Common myeloid progenitor, CD34-positive (primary cell): ENCODE results near the gene SLC17A2.

Source experiments
- CTCF ChIA-PET: fragments of 350-600 bp; sonication (Branson Sonifier 250); formaldehyde crosslinking; loops from one replicate; lab custom pipeline; 2021; ENCODE audit warnings: antibody characterized with exemption; lab: Charles Lee
- POLR2A ChIA-PET: fragments of 350-600 bp; sonication (Branson Sonifier 250); formaldehyde crosslinking; loops from one replicate; lab custom pipeline; 2021; ENCODE audit warnings: antibody characterized with exemption; lab: Charles Lee
- DNase-seq, 3 donors: peaks; one replicate each; pipeline versions ENCODE4 v3.0.0 to v3.0.0-alpha.2; 2013
- H3K27ac ChIP-seq, 2 experiments: 1 replicate in 1 of 2; 2 replicates in 1 of 2; pipeline ENCODE4 v1.7.0; 2013; ENCODE audit warnings: inconsistent platforms in 2 of 2, low read length in 2 of 2, mild to moderate bottlenecking in 2 of 2, low read depth in 1 of 2, moderate library complexity in 1 of 2; ENCODE audit not compliant: severe bottlenecking in 2 of 2, insufficient read depth in 1 of 2, poor library complexity in 1 of 2
- H3K27me3 ChIP-seq, 5 experiments: replicated peaks in 2 of 5; 1 replicate in 3 of 5; 2 replicates in 2 of 5; pipeline versions ENCODE4 v1.6.1 to v1.7.0; 2013; ENCODE audit warnings: low read length in 4 of 5, mild to moderate bottlenecking in 2 of 5, moderate library complexity in 2 of 5, inconsistent platforms in 1 of 5; ENCODE audit not compliant: insufficient read depth in 5 of 5, control insufficient read depth in 4 of 5
- H3K36me3 ChIP-seq, 4 experiments: 1 replicate in 2 of 4; 2 replicates in 2 of 4; pipeline versions ENCODE4 v1.6.1 to v1.7.0; 2013; ENCODE audit warnings: low read length in 3 of 4, control low read depth in 1 of 4, mild to moderate bottlenecking in 1 of 4; ENCODE audit not compliant: control insufficient read depth in 4 of 4, insufficient read depth in 4 of 4
- H3K4me1 ChIP-seq, 4 experiments: 1 replicate in 3 of 4; 2 replicates in 1 of 4; pipeline versions ENCODE4 v1.6.1 to v1.7.1; 2013; ENCODE audit warnings: low read length in 3 of 4, mild to moderate bottlenecking in 3 of 4, control low read depth in 1 of 4, inconsistent platforms in 1 of 4, moderate library complexity in 1 of 4; ENCODE audit not compliant: control insufficient read depth in 4 of 4, insufficient read depth in 4 of 4; ENCODE audit errors: control extremely low read depth in 1 of 4
- H3K4me3 ChIP-seq, 7 experiments: 1 replicate in 4 of 7; 2 replicates in 3 of 7; pipeline versions ENCODE4 v1.5.1 to v1.7.0; 2013; ENCODE audit warnings: mild to moderate bottlenecking in 7 of 7, low read length in 6 of 7, moderate library complexity in 6 of 7, inconsistent platforms in 2 of 7, low read depth in 2 of 7, control low read depth in 1 of 7; ENCODE audit not compliant: insufficient read depth in 4 of 7, control insufficient read depth in 1 of 7; ENCODE audit errors: extremely low read depth in 1 of 7
- H3K9me3 ChIP-seq, 5 experiments: 1 replicate in 4 of 5; 2 replicates in 1 of 5; pipeline versions ENCODE4 v1.6.1 to v1.7.1; 2013; ENCODE audit warnings: low read length in 4 of 5, mild to moderate bottlenecking in 2 of 5, inconsistent platforms in 1 of 5, low read depth in 1 of 5, moderate library complexity in 1 of 5; ENCODE audit not compliant: control insufficient read depth in 4 of 5, insufficient read depth in 2 of 5; ENCODE audit errors: control extremely low read depth in 1 of 5
- WGBS: methylation state at CpG from one replicate; pipeline ENCODE4 v1.1.5; 2013; ENCODE audit not compliant: insufficient coverage; 5-methylcytosine and 5-hydroxymethylcytosine counted together

Gene SLC17A2

DNA sequence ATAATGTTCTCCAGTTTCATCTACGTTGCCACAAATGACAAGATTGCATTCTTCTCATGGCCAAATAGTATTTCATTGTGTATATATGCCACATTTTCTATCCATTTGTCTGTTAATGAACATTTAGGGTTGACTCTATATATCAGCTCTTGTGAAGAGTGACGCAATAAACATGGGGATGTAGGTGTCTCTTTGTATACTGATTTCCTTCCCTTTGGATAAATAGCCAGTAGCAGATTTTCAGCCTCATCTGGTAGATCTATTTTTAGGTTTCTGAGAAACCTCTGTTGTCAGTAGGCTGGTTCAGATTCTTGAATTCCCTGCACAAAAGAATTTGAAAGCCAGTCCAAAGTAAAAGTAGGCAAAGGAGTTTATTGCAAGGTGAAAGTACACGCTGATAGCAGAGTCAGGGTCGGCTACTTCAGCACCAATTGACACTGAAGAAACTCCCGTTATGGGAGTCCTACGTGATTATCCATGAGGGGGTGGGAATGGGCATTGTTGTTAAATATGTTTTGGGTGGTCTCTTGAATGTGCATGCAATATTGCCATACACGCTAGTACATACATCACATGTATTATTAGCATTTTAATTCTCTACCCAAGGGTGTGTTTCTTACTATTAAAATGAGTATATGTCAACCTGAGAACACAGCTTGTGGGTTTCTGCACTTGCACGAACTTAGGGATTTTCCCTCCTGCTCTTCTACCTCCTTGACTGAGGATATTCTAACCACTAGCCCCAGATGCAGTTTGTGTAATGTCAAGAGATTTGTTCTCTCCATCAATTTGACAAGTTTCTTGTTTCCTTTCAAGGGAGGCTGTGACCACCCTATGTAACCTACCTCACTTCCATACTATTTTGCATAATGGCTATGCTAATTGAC, 14.4 kb upstream of the SLC17A2 start:
- ChIA-PET CTCF (interaction anchor here (0.7 to 1.9 kb wide), 8 partner anchors 14 to 666 kb away, joined by 3 to 12 read pairs (median 4); partner anchors contain the start of genes CARMIL1 and SLC17A2), POLR2A (no interaction called here)
- no CpG with 5 or more reads among the region's 8 CpGs for WGBS
- Histone ChIP-seq H3K36me3 (no peaks in the 10 kb centered on the region), H3K27me3 (no peaks in the 10 kb centered on the region), H3K9me3 (no peaks in the 10 kb centered on the region), H3K4me1 (peaks cover 0 to 7% (median 1%) of the 10 kb centered on the region in 4 experiments), H3K27ac (no peak overlapping the region), H3K4me3 (no peak overlapping the region)
- DNase-seq: peak in 1 of 3 donors; percentile 5

DNA sequence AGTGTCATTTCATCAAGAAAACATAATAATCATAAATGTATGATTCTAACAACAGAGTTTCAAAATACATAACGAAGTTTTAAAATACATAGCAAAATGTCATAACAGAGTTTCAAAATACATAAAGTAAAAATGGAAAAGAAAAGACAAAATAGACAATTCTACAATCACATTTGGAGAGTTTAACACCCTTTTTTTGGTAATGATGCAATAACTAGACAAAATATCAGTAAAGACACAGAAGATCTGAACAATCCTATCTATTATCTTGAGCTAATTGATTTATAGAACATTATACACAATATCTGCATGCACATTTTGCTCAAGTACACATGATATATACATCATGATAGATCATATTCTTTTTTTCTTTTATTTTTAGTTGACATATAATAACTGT, 13.4 kb upstream of the SLC17A2 start:
- Histone ChIP-seq H3K9me3 (no peaks in the 10 kb centered on the region), H3K27me3 (no peaks in the 10 kb centered on the region), H3K27ac (no peak overlapping the region), H3K36me3 (no peaks in the 10 kb centered on the region), H3K4me1 (peaks cover 0 to 7% (median 1%) of the 10 kb centered on the region in 4 experiments), H3K4me3 (no peak overlapping the region)
- WGBS: no CpG with 5 or more reads among the region's 1 CpG
- POLR2A ChIA-PET: no interaction called here
- no peak for DNase-seq
- CTCF ChIA-PET: interaction anchor here (0.9 to 1.9 kb wide), 7 partner anchors 13 to 665 kb away, joined by 3 to 12 read pairs (median 5); partner anchors contain the start of genes CARMIL1 and SLC17A2

DNA sequence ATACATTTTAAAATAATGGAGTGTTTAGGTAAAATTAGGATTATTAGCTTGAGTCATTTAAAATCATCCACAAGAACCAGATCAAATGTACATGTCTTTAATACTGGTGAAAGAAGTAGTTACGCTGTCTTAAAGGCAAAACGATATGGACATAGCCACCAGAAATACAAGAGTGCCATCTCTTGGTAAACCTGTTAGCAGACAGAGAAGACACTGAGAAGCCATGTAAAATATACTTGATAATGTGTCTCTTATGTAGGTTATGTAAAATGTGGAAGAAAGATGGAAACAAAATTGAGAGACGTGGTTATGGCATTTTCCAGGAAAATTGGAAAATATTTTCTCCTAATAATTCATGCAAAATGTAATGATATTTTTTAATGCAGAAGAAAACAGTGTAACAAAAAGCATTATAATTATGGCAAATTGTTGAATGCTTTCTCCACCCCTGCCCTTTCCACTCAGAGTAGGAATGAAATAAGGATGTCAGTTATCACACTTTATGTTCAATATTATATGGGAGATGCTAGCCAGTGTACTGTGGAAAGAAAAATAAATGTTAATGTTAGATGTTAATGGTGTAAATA, 12.2 kb upstream of the SLC17A2 start:
- 20% methylated on average over 2 of the region's 3 CpGs for WGBS
- ChIA-PET POLR2A (no interaction called here), CTCF (interaction anchor here (0.7 to 2.7 kb wide), 3 partner anchors 15 to 154 kb away, joined by 3 to 16 read pairs (median 5); no protein-coding TSS in a partner anchor)
- Histone ChIP-seq H3K4me1 (peaks cover 0 to 7% (median 1%) of the 10 kb centered on the region in 4 experiments), H3K27ac (no peak overlapping the region), H3K36me3 (no peaks in the 10 kb centered on the region), H3K9me3 (no peaks in the 10 kb centered on the region), H3K27me3 (no peaks in the 10 kb centered on the region), H3K4me3 (no peak overlapping the region)
- DNase-seq: peak; percentile 69 to 80 (median 76)

DNA sequence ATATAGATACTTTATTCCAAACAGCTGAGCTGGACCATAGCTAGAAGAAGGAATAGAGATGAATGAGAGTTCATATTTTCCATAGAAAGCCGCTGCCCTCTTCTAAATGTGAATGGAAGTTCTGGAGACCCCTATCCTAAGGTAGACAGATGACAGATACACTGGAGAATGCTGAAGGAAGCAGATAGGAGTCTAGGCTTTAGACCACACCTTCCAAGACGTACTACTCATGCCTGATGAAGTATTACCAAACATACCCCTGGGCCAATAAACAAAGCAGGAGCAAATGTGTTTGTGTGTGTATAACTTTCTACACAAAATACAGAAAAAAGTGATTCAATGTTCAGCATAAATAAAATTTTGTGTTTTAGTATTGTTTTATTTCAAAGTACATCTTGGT, 9.1 kb upstream of the SLC17A2 start:
- no peak overlapping the region for H3K4me3 ChIP-seq
- H3K9me3 ChIP-seq: no peaks in the 10 kb centered on the region
- H3K36me3 ChIP-seq: no peaks in the 10 kb centered on the region
- no peak overlapping the region for H3K27ac ChIP-seq
- no peaks in the 10 kb centered on the region for H3K27me3 ChIP-seq
- POLR2A ChIA-PET: no interaction called here
- CTCF ChIA-PET: interaction anchor here (1.2 to 2.0 kb wide), 5 partner anchors 12 to 225 kb away, joined by 3 to 5 read pairs (median 4); no protein-coding TSS in a partner anchor
- H3K4me1 ChIP-seq: peaks cover 0 to 1% (median 0%) of the 10 kb centered on the region in 4 experiments
- DNase-seq: no peak
- no CpG with 5 or more reads among the region's 2 CpGs for WGBS

DNA sequence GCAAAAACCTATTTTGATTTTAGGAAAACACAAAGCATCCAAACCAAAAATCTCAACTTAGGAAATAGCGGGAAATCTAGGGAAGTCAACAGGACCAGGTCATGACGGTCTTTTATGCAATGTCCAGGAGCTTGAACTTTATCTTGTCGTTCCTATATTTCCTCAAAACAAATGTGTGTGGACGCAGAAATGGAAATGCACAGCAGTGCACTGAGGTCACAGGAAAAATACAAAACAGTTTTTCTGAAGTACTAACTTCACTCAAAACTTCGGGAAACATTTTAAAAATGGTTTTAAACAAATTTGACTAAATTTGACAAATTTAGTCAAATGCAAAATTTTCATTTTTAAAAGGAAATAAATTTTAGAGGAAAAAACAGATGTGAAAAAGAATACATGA, 5.5 kb upstream of the SLC17A2 start:
- Histone ChIP-seq H3K4me1 (no peaks in the 10 kb centered on the region), H3K36me3 (no peaks in the 10 kb centered on the region), H3K27me3 (no peaks in the 10 kb centered on the region), H3K27ac (no peak overlapping the region), H3K9me3 (no peaks in the 10 kb centered on the region), H3K4me3 (no peak overlapping the region)
- WGBS: 96% methylated on average over 4 of the region's 5 CpGs
- ChIA-PET CTCF (no interaction called here), POLR2A (interaction anchor here (0.7 kb wide), 1 partner anchor 223 kb away, joined by 3 read pairs; no protein-coding TSS in a partner anchor)
- no peak for DNase-seq

DNA sequence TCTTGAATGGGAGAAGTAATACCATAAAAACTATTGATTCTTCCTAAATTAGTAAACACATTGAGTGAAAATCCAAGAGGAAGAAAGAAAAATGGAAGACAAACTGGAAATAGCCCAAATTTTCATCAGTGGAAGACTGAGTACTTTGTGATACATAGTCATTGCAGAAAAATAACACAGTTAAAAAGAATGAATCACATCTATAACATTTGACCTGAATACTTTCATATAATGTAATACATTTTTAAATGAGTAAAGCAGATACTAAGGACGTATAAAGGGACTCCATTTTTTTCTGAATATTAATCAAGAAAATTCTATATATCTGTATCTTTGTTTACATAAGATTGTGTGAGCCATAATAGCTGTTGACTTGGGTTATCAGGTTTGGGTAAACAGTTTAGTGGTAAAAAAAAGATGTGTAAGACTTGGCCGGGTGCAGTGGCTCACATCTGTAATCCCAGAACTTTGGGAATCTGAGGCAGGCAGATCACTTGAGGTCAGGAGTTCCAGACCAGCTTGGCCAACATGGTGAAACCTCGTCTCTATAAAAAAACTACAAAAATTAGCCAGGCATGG, 4.3 kb upstream of the SLC17A2 start:
- Histone ChIP-seq H3K4me1 (no peaks in the 10 kb centered on the region), H3K27me3 (no peaks in the 10 kb centered on the region), H3K36me3 (no peaks in the 10 kb centered on the region), H3K27ac (no peak overlapping the region), H3K9me3 (no peaks in the 10 kb centered on the region), H3K4me3 (no peak overlapping the region)
- DNase-seq: no peak
- WGBS: 100% methylated on average over 2 of the region's 3 CpGs
- POLR2A ChIA-PET: no interaction called here
- CTCF ChIA-PET: no interaction called here
